ENCODE results near the gene PRKAR2A. TPM values are rescaled to one million over a fixed set of nuclear protein-coding genes. Genes with fewer than 3 reads are reported as not detected.

The PRKAR2A gene
- total and polyA plus RNA-seq, 9 of the 15 experiments (the other 6 are each of a cell fraction or from before 2014, with no cell fraction given): 15.9 to 84.5 (median 37.6) TPM

DNA sequence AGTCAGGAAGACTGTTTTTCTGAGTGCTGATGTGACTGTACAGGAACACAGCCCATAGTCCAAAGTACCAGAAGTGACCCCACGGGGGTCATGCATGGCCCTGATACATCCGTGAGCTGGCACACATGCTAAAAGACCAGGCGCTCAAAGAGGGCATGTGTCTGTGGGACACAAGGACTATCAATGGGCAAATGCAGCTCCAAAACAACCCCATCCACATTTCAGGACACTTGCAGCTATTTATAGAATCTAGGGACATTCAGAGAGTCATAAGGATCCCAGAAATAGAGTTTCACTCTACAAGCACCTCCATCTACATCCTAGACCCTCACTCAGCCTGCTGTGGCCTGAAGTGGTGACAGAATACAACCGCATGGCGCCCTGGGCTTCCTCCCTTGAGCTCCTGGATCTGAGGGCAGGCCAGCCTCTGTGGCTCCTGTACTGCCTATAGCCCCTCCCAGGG is 34.0 kb upstream of the PRKAR2A start:
- TF ChIP-seq RAD51 (IDR thresholded peaks at IDR 0.05; ENCODE audit: borderline replicate concordance, low read depth) (no peak), ZFP36 (IDR thresholded peaks at IDR 0.05; ENCODE audit: low read depth, low read length, partially characterized antibody) (no peak), FOXP1 (CRISPR knock-in tag; IDR thresholded peaks at IDR 0.05) (no peak), TCF3 (CRISPR knock-in tag; IDR thresholded peaks at IDR 0.05) (no peak), C11orf30 (IDR thresholded peaks at IDR 0.05; ENCODE audit: low read depth) (no peak), TBL1XR1 (IDR thresholded peaks at IDR 0.05; ENCODE audit: low read length in 2 of 2) (no peak), SIN3B (IDR thresholded peaks at IDR 0.05; ENCODE audit: low read depth) (no peak), ZNF407 (IDR thresholded peaks at IDR 0.05; ENCODE audit: low read depth) (no peak), GABPB1 (CRISPR knock-in tag; IDR thresholded peaks at IDR 0.05) (no peak), ZNF584 (CRISPR knock-in tag; IDR thresholded peaks at IDR 0.05; ENCODE audit: low read depth) (no peak), ZNF217 (CRISPR knock-in tag; IDR thresholded peaks at IDR 0.05) (no peak), DNMT1 (IDR thresholded peaks at IDR 0.05) (no peak), HMG20A (CRISPR knock-in tag; conservative IDR thresholded peaks at IDR 0.05) (no peak), ASH1L (IDR thresholded peaks at IDR 0.05; ENCODE audit: borderline replicate concordance, low read depth, partially characterized antibody) (no peak), PRPF4 (IDR thresholded peaks at IDR 0.05; ENCODE audit: insufficient read depth, low read depth, low read length, poor library complexity, severe bottlenecking) (no peak), ZNF324 (CRISPR knock-in tag; IDR thresholded peaks at IDR 0.05) (no peak)
- TF ChIP-seq, protein P1, sequence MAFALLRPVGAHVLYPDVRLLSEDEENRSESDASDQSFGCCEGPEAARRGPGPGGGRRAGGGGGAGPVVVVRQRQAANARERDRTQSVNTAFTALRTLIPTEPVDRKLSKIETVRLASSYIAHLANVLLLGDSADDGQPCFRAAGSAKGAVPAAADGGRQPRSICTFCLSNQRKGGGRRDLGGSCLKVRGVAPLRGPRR (CRISPR knock-in tag; IDR thresholded peaks at IDR 0.05): no peak
- POLR2A ChIA-PET: interaction anchor here (0.7 kb wide), 1 partner anchor 12 kb away, joined by 5 read pairs; no protein-coding TSS in a partner anchor
- no peak overlapping the region for H3K27ac ChIP-seq (ENCODE audit: extremely low read depth, low read depth, low read length)
- H3K4me2 ChIP-seq (ENCODE audit: insufficient read depth, low read length): no peak overlapping the region
- no peaks in the 10 kb centered on the region for H3K9me1 ChIP-seq (ENCODE audit: control insufficient read depth, insufficient read depth, low read length)
- no peaks in the 10 kb centered on the region for H3K27me3 ChIP-seq (ENCODE audit: control insufficient read depth in 2 of 2, insufficient read depth in 2 of 2, low read length in 2 of 2)
- WGBS (ENCODE audit: insufficient coverage, low coverage, missing lambda C conversion rate): 90% methylated on average over 5 of the region's 5 CpGs
- no peaks in the 10 kb centered on the region for H4K20me1 ChIP-seq (replicated peaks; ENCODE audit: control insufficient read depth, insufficient read depth, low read length)
- no peaks in the 10 kb centered on the region for H3K79me2 ChIP-seq (ENCODE audit: control insufficient read depth, insufficient read depth, low read length)
- no peaks in the 10 kb centered on the region for H3K4me1 ChIP-seq (replicated peaks in 1 of 2; ENCODE audit: control insufficient read depth in 2 of 2, insufficient read depth in 2 of 2, low read length in 2 of 2)
- H3K36me3 ChIP-seq (ENCODE audit: control insufficient read depth, insufficient read depth, low read length): peaks cover 3% of the 10 kb centered on the region; the same call in 1 of the 3 replicates
- H3K9me3 ChIP-seq (replicated peaks; ENCODE audit: control insufficient read depth, insufficient read depth, low read depth, low read length): no peaks in the 10 kb centered on the region
- no peak overlapping the region for H3K4me3 ChIP-seq
- in situ Hi-C loops (cut with MboI) (no loop called here), intact Hi-C loops (cut with micrococcal nuclease) (no loop called here)
- ATAC-seq: no peak
- no peak for FAIRE-seq
- H2AFZ ChIP-seq (ENCODE audit: low read depth, low read length): no peak overlapping the region
- CTCF ChIA-PET (ENCODE audit: low intra/inter-chr PET ratio): no interaction called here
- DNase-seq (ENCODE audit: extremely low read depth in 1 of 4, low spot score in 3 of 4): no peak
- BruUV-seq (replicated peaks): no TSS peak
- H3K9ac ChIP-seq (ENCODE audit: insufficient read depth in 1 of 2, low read depth in 2 of 2, low read length in 2 of 2): no peak overlapping the region

Data from K562 (cell line).